Stimulated activated CD4-positive, alpha-beta T cell treated with anti-CD3 and anti-CD28 coated beads, Interleukin-2, amount 100 ng/mL, for 4 hours (primary cell): ENCODE results near the gene NEMF.
"Not testable (repeated sequence)": the region's sequence is repeated elsewhere in the genome, so short reads cannot be mapped to it uniquely, and the experiment has no call there.

Experiments used
- DNase-seq: peaks from one replicate; pipeline ENCODE4 v3.0.0-alpha.2; 2020; ENCODE audit warnings: low read depth

Gene NEMF

GRCh38 chr14:49879646-49880204 is 27.1 kb upstream of the NEMF start:
- DNase-seq, result no peak

GRCh38 chr14:49876563-49877127 is 24.1 kb upstream of the NEMF start:
- DNase-seq, result no peak

- no peak for DNase-seq
Observed at GRCh38 chr14:49875640-49876198, 23.1 kb upstream of the NEMF start.

- DNase-seq, result not testable (repeated sequence)
Observed at GRCh38 chr14:49873548-49873947, 21.0 kb upstream of the NEMF start.

GRCh38 chr14:49870908-49871307 is 18.3 kb upstream of the NEMF start:
- DNase-seq, result no peak

GRCh38 chr14:49868720-49869114 is 16.1 kb upstream of the NEMF start:
- no peak for DNase-seq

GRCh38 chr14:49867831-49868719 is 15.5 kb upstream of the NEMF start:
- peak; percentile 96 for DNase-seq

- DNase-seq, result peak; percentile 71
Observed at GRCh38 chr14:49865431-49865859, 12.9 kb upstream of the NEMF start.

GRCh38 chr14:49863487-49864281 is 11.1 kb upstream of the NEMF start:
- no peak for DNase-seq

GRCh38 chr14:49862089-49862673 is 9.6 kb upstream of the NEMF start:
- DNase-seq, result peak; percentile 72

GRCh38 chr14:49861699-49862088 is 9.1 kb upstream of the NEMF start:
- DNase-seq, result peak; percentile 43

GRCh38 chr14:49860988-49861698 is 8.6 kb upstream of the NEMF start:
- DNase-seq, result no peak

- DNase-seq, result no peak
Observed at GRCh38 chr14:49858383-49858782, 5.8 kb upstream of the NEMF start.

GRCh38 chr14:49857427-49858003 is 4.9 kb upstream of the NEMF start:
- no peak for DNase-seq

GRCh38 chr14:49853572-49854375 is 1.2 kb upstream of the NEMF start:
- DNase-seq, result peak; percentile 53

- DNase-seq, result no peak
Observed at GRCh38 chr14:49853158-49853477, 530 bp upstream of the NEMF start.

- no peak for DNase-seq
Observed at GRCh38 chr14:49851813-49852212, 775 bp downstream of the NEMF start.

- no peak for DNase-seq
Observed at GRCh38 chr14:49849213-49849847, 3.3 kb downstream of the NEMF start.

- no peak for DNase-seq
Observed at GRCh38 chr14:49828640-49829039, 23.9 kb downstream of the NEMF start.

- DNase-seq, result no peak
Observed at GRCh38 chr14:49820176-49820575, 32.4 kb downstream of the NEMF start.
